ENCODE measurements around the gene CWF19L1.

CWF19L1 gene

GRCh38 chr10:100245484-100246220 is 21.8 kb downstream of the CWF19L1 start:
- no peak overlapping the region for H3K27ac ChIP-seq
- TF ChIP-seq ZFX (IDR thresholded peaks at IDR 0.05), result no peak

- TF ChIP-seq ZFX (IDR thresholded peaks at IDR 0.05) (no peak), CTCF (conservative IDR thresholded peaks at IDR 0.05) (no peak)
- H3K27ac ChIP-seq, result no peak overlapping the region
Observed at GRCh38 chr10:100239851-100240250, 27.6 kb downstream of the CWF19L1 start.

GRCh38 chr10:100238429-100238828 is 29.0 kb downstream of the CWF19L1 start:
- TF ChIP-seq CTCF (conservative IDR thresholded peaks at IDR 0.05), result no peak
- TF ChIP-seq ZFX (IDR thresholded peaks at IDR 0.05), result no peak
- H3K27ac ChIP-seq, result no peak overlapping the region

- TF ChIP-seq CTCF (conservative IDR thresholded peaks at IDR 0.05) (no peak), ZFX (IDR thresholded peaks at IDR 0.05) (no peak)
- H3K27ac ChIP-seq, result no peak overlapping the region
Observed at GRCh38 chr10:100232101-100232500, 35.3 kb downstream of the CWF19L1 start.

- H3K27ac ChIP-seq, result peak overlapping the region; percentile 77
- TF ChIP-seq ZFX (IDR thresholded peaks at IDR 0.05), result no peak
- TF ChIP-seq CTCF (conservative IDR thresholded peaks at IDR 0.05), result no peak
Observed at GRCh38 chr10:100229819-100230422, 37.5 kb downstream of the CWF19L1 start.

GRCh38 chr10:100223879-100224278 is 43.6 kb downstream of the CWF19L1 start:
- TF ChIP-seq CTCF (conservative IDR thresholded peaks at IDR 0.05) (no peak), ZFX (IDR thresholded peaks at IDR 0.05) (no peak)
- no peak overlapping the region for H3K27ac ChIP-seq

GRCh38 chr10:100222529-100222928 is 44.9 kb downstream of the CWF19L1 start:
- no peak overlapping the region for H3K27ac ChIP-seq

More at GRCh38 chr10:100222529-100222928, 44.9 kb downstream of the CWF19L1 start:
- TF ChIP-seq ZFX (IDR thresholded peaks at IDR 0.05) (no peak), CTCF (conservative IDR thresholded peaks at IDR 0.05) (no peak)
